HG02571 (cell line): ENCODE data around the gene SORBS2.

Source experiments
- ATAC-seq: cut with Tn5 transposase; IDR thresholded peaks from one replicate; pipeline ENCODE4 v1.9.1; 2021; ENCODE audit warnings: mild to moderate bottlenecking, moderate library complexity; ENCODE audit not compliant: unreplicated experiment

Gene SORBS2

GRCh38 chr4:185683222-185683621, 128.8 kb downstream of the SORBS2 start:
- ATAC-seq, result no peak

DNA sequence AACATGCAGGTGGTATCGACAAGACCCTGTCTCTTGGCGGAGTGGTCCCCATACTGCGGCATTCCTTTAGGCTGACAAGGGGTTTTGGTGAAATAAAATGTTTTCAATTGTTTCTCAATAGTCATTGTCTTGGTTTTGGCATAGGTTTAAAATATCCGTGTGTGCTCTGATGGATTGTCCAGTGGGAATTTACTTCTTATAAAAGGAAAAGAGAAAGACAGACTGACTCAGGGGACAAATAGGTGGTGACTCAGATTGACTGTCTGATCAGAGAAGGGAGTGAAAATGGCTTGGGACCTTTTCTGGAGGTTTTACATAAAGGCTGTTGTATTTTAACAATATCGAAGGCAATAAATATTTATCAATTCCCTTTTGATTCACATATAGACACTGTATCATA, 129.8 kb downstream of the SORBS2 start:
- ATAC-seq, result no peak

- no peak for ATAC-seq
These were observed 130.4 kb downstream of the SORBS2 start for GRCh38 chr4:185681604-185682003.

GRCh38 chr4:185680617-185681016, 131.4 kb downstream of the SORBS2 start:
- no peak for ATAC-seq

GRCh38 chr4:185679523-185679922, 132.5 kb downstream of the SORBS2 start:
- no peak for ATAC-seq

DNA sequence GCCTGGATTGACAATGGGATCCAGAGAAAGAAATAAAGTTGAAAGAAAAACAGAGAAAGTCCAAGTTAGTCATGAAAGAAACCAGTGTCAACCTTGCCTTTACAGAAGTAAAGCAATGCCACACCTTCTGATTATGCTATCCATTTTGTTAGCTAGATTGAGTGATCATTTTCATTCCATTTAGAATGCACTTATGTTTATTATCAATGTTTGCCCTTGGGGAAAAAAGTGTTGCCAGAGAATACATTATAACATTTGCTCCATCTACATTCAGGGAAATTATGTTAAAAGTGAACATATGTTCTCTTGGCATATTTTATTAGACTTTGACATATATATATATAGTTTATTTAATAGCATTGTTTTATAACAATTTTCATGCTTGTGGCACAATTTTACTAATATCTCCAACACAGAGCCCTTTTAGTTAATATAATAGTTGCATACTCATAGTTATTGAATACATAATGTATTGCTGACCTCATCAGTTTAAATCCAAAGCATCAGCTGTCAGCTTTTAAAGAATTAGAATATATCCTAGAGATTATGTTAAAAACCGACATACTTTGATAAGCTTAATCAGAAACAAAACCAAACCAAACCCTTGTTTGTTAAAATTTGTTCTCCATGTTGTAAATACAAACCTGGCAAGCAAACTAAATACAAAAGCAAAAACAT, 134.2 kb downstream of the SORBS2 start:
- ATAC-seq, result no peak

DNA sequence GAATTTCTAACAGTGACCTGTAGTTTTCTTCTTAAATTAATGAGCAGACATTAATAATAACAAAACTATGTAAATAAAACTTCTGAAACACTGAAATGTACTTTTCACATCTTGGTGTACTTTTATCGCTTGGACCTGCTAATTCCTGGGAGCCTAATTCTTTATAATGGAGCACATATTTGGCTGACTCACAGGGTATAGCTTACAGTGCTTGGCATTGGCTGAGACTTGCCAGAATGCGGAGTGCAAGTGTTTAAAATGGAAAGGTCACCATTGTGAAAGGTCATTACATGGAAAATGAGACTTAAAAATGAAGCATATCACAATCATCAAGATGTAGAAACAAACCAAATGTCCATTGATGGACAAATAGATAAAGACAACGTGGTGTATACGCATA, 139.4 kb downstream of the SORBS2 start:
- no peak for ATAC-seq

- ATAC-seq, result no peak
These were observed 139.8 kb downstream of the SORBS2 start for GRCh38 chr4:185672151-185672550.

- no peak for ATAC-seq
These were observed 140.5 kb downstream of the SORBS2 start for GRCh38 chr4:185671496-185671895.

GRCh38 chr4:185671066-185671465, 140.9 kb downstream of the SORBS2 start:
- no peak for ATAC-seq

DNA sequence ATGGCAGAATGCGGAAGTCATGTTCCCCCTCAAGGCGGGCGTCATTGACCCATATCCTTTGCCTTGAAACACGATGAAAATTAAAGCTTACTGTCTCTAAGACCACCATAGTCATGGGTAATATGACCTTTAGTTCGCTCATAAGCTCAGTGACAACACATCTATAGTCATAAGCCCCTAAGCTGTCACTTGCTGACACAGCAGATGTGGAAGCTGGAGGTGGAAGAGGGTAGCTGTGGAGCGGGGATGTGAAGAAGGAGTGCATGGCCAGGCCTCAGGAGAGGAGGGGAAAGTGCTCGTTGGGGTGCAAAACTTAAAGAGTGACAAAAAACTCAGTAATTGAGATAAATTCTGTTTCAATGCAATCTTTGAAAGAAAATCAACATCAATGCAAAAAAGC, 142.7 kb downstream of the SORBS2 start:
- no peak for ATAC-seq

DNA sequence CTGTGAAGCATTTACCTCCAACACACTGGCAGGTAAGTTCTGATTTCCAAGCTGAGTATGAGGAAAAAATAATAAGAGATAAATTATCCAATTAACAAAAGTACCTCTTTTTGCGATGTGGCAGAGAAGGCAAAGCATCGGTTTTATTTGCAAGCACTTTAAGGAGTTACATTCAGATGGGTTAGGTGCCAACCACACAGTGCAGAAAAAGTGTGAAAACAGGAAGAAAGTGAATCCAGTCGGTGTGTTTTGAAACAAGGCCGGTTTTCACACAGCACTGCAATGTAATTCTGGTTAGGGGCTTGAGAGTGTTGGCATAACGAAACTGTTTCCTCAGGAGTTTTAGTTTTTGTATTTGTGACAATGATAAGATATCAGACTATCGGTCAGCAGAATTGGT, 145.8 kb downstream of the SORBS2 start:
- no peak for ATAC-seq

GRCh38 chr4:185665655-185666054, 146.3 kb downstream of the SORBS2 start:
- no peak for ATAC-seq

DNA sequence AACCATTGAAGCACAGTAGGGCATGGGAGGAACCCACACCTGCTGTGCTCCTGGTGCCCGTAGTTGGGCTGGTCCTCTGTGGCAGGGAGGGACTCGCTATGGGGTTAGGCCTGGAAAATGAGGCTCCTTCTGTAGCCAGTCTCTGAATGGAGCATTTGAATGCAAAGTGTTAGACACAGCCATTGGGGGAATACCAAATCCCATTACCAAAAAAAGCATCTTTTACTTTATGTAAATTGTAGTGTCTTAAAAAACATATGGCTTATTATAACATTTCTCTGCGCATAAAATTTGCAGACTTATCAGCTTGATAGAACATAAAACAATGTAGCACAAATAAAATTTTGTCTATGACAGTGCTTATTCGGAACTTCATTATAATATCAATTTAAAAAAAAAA, 147.5 kb downstream of the SORBS2 start:
- no peak for ATAC-seq

- ATAC-seq, result no peak
These were observed 149.8 kb downstream of the SORBS2 start for GRCh38 chr4:185662030-185662778.

DNA sequence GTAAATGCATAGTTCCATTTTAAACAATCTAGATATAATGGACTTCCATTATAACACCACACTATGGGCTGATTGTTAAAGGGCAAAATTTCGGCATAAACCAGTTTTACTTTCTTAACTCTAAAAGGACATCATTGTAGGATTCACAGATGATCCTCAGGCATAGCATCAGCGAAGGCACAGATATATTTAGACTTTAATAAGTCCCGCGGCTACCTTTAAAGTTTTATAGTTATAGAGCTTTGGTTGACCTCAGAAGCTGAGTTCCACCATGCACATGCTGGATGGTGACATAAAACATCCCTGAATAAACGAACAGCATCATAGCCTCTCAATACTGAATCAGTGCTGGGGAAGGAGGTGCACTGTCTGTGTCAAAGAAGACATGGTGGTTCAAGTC, 151.7 kb downstream of the SORBS2 start:
- no peak for ATAC-seq

DNA sequence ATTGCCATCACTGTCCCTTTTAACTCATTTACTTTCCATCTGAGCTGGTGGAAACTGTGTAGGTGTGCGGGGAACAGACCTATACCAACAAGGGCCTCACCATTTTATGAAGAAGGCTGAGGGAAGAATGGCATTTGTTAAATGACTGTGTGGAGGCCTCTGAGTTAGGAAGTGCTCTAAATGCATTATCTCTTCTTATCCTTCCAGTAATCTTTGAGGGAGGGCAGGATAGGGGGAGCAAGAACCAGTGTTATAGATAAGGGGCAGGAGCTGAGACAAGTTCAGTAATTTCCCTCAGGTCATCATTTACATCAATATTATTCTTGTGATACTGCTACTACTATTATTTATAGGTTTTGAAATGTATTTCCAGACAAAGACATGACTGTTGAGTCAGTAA, 154.3 kb downstream of the SORBS2 start:
- no peak for ATAC-seq

DNA sequence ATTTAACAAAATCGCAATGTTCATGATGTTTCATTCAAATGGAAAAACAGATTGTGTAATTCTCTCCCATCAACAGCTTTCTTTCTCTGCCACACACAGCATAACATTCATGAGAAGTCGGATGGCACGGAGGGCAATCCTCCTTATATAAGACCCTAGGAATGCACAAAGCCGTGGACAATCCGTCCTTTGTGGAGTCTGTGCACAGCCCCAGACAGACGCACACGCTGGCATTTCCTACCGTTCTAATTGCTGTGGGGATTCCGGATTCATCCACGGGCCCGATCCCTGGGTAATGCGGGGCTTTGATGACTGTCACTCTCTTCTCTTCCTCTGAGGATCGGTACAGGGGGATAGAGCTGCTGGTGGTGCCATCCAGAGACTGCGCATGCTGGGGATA, 154.8 kb downstream of the SORBS2 start:
- ATAC-seq, result no peak

- no peak for ATAC-seq
These were observed 155.5 kb downstream of the SORBS2 start for GRCh38 chr4:185656467-185656931.

- no peak for ATAC-seq
These were observed 156.9 kb downstream of the SORBS2 start for GRCh38 chr4:185654965-185655554.

DNA sequence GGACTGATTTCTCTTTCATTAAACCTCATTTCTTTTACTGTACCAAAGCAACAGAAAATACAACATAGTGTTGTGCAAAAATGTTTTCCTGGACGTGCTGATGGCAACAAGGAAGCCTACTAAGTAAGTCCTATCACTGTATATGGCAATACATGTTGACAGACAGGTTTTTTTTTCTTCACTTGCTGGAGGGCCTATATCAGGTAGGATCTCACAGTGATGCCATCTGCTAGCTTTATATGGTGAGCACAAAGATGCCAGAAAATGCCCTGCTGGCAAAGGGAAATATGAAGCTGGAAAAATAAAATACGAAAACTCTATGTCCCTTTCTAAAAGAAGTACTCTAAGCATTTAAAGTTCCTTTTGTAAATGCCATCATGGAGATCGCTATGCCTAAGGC, 157.7 kb downstream of the SORBS2 start:
- ATAC-seq, result no peak

GRCh38 chr4:185651851-185652250, 160.1 kb downstream of the SORBS2 start:
- no peak for ATAC-seq
